ENCODE results near the gene CYP27B1. TPM values are rescaled to one million over a fixed set of nuclear protein-coding genes. Genes with fewer than 3 reads are reported as not detected.

CYP27B1 gene
- total and polyA plus RNA-seq, 2 experiments from 2014 or later = 1.1 to 2.7 TPM

DNA sequence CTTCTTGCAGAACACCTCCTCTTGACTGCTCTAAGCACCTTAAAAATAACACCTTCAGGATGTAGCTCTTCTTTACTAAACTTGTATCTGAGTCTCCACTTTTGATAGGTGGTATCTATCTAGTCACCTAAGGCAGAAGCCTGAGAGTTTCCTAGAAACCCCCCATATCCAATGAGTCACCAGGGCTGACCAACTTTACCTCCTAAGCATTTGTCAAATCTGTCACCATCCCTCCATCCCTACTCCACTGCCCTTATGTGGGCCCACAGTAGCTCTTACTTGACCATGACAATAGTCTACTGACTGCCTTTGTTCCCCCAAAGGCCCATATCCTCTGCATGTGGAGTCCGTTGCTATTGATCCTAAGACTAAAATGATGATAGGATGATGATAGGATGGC is 35.7 kb upstream of the CYP27B1 start (continued):
- TF ChIP-seq, protein P1, sequence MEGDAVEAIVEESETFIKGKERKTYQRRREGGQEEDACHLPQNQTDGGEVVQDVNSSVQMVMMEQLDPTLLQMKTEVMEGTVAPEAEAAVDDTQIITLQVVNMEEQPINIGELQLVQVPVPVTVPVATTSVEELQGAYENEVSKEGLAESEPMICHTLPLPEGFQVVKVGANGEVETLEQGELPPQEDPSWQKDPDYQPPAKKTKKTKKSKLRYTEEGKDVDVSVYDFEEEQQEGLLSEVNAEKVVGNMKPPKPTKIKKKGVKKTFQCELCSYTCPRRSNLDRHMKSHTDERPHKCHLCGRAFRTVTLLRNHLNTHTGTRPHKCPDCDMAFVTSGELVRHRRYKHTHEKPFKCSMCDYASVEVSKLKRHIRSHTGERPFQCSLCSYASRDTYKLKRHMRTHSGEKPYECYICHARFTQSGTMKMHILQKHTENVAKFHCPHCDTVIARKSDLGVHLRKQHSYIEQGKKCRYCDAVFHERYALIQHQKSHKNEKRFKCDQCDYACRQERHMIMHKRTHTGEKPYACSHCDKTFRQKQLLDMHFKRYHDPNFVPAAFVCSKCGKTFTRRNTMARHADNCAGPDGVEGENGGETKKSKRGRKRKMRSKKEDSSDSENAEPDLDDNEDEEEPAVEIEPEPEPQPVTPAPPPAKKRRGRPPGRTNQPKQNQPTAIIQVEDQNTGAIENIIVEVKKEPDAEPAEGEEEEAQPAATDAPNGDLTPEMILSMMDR (conservative IDR thresholded peaks at IDR 0.05; ENCODE audit: low read depth in 2 of 2) = no peak
- TF ChIP-seq EZH2 (IDR thresholded peaks at IDR 0.05; ENCODE audit: low read depth, unreplicated experiment) (no peak), STAT1 (IDR thresholded peaks at IDR 0.05; ENCODE audit: unreplicated experiment) (no peak), JUNB (IDR thresholded peaks at IDR 0.05; ENCODE audit: unreplicated experiment) (no peak), ZNF331 (CRISPR knock-in tag; IDR thresholded peaks at IDR 0.05; ENCODE audit: low read depth) (no peak)
- TF ChIP-seq, protein P2, sequence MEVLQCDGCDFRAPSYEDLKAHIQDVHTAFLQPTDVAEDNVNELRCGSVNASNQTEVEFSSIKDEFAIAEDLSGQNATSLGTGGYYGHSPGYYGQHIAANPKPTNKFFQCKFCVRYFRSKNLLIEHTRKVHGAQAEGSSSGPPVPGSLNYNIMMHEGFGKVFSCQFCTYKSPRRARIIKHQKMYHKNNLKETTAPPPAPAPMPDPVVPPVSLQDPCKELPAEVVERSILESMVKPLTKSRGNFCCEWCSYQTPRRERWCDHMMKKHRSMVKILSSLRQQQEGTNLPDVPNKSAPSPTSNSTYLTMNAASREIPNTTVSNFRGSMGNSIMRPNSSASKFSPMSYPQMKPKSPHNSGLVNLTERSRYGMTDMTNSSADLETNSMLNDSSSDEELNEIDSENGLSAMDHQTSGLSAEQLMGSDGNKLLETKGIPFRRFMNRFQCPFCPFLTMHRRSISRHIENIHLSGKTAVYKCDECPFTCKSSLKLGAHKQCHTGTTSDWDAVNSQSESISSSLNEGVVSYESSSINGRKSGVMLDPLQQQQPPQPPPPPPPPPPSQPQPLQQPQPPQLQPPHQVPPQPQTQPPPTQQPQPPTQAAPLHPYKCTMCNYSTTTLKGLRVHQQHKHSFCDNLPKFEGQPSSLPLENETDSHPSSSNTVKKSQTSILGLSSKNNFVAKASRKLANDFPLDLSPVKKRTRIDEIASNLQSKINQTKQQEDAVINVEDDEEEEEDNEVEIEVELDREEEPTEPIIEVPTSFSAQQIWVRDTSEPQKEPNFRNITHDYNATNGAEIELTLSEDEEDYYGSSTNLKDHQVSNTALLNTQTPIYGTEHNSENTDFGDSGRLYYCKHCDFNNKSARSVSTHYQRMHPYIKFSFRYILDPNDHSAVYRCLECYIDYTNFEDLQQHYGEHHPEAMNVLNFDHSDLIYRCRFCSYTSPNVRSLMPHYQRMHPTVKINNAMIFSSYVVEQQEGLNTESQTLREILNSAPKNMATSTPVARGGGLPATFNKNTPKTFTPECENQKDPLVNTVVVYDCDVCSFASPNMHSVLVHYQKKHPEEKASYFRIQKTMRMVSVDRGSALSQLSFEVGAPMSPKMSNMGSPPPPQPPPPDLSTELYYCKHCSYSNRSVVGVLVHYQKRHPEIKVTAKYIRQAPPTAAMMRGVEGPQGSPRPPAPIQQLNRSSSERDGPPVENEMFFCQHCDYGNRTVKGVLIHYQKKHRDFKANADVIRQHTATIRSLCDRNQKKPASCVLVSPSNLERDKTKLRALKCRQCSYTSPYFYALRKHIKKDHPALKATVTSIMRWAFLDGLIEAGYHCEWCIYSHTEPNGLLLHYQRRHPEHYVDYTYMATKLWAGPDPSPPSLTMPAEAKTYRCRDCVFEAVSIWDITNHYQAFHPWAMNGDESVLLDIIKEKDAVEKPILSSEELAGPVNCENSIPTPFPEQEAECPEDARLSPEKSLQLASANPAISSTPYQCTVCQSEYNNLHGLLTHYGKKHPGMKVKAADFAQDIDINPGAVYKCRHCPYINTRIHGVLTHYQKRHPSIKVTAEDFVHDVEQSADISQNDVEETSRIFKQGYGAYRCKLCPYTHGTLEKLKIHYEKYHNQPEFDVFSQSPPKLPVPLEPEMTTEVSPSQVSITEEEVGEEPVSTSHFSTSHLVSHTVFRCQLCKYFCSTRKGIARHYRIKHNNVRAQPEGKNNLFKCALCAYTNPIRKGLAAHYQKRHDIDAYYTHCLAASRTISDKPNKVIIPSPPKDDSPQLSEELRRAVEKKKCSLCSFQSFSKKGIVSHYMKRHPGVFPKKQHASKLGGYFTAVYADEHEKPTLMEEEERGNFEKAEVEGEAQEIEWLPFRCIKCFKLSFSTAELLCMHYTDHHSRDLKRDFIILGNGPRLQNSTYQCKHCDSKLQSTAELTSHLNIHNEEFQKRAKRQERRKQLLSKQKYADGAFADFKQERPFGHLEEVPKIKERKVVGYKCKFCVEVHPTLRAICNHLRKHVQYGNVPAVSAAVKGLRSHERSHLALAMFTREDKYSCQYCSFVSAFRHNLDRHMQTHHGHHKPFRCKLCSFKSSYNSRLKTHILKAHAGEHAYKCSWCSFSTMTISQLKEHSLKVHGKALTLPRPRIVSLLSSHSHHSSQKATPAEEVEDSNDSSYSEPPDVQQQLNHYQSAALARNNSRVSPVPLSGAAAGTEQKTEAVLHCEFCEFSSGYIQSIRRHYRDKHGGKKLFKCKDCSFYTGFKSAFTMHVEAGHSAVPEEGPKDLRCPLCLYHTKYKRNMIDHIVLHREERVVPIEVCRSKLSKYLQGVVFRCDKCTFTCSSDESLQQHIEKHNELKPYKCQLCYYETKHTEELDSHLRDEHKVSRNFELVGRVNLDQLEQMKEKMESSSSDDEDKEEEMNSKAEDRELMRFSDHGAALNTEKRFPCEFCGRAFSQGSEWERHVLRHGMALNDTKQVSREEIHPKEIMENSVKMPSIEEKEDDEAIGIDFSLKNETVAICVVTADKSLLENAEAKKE (CRISPR knock-in tag; IDR thresholded peaks at IDR 0.05) = no peak

- H4K20me1 ChIP-seq (replicated peaks; ENCODE audit: insufficient read depth) = peaks cover 4% of the 10 kb centered on the region; the same call in 1 of the 2 replicates
- H3K27ac ChIP-seq (ENCODE audit: low read depth) = no peak overlapping the region
- H3K79me2 ChIP-seq (replicated peaks; ENCODE audit: insufficient read depth) = no peaks in the 10 kb centered on the region
- no peaks in the 10 kb centered on the region for H3K9me2 ChIP-seq (ENCODE audit: insufficient read depth)
- ATAC-seq (no peak), DNase-seq (ENCODE audit: low spot score) (no peak)
- Mint-ChIP-seq H3K27me3 (ENCODE audit: insufficient read depth, low read depth, poor library complexity) (peaks cover 2% of the 10 kb centered on the region), H3K9me3 (no peaks in the 10 kb centered on the region), H3K36me3 (ENCODE audit: low read depth) (peaks cover 15% of the 10 kb centered on the region), H3K27ac (no peak overlapping the region), H3K4me3 (no peak overlapping the region), H3K4me1 (no peaks in the 10 kb centered on the region)
- no peak overlapping the region for H3K4me2 ChIP-seq
- H3F3A ChIP-seq (replicated peaks; ENCODE audit: low read depth) = no peaks in the 10 kb centered on the region
- H3K4me3 ChIP-seq = no peak overlapping the region
- peaks cover 16% of the 10 kb centered on the region for H3K36me3 ChIP-seq (ENCODE audit: insufficient read depth)
- no peak overlapping the region for H2AFZ ChIP-seq
- H3K27me3 ChIP-seq (ENCODE audit: insufficient read depth) = no peaks in the 10 kb centered on the region
- H3K4me1 ChIP-seq (ENCODE audit: insufficient read depth) = peaks cover 2% of the 10 kb centered on the region; the same call in 1 of the 2 replicates
- TF ChIP-seq STAT1 (IDR thresholded peaks at IDR 0.05; ENCODE audit: unreplicated experiment) (no peak), ZNF114 (CRISPR knock-in tag; IDR thresholded peaks at IDR 0.05) (no peak)
- TF ChIP-seq, protein P3, sequence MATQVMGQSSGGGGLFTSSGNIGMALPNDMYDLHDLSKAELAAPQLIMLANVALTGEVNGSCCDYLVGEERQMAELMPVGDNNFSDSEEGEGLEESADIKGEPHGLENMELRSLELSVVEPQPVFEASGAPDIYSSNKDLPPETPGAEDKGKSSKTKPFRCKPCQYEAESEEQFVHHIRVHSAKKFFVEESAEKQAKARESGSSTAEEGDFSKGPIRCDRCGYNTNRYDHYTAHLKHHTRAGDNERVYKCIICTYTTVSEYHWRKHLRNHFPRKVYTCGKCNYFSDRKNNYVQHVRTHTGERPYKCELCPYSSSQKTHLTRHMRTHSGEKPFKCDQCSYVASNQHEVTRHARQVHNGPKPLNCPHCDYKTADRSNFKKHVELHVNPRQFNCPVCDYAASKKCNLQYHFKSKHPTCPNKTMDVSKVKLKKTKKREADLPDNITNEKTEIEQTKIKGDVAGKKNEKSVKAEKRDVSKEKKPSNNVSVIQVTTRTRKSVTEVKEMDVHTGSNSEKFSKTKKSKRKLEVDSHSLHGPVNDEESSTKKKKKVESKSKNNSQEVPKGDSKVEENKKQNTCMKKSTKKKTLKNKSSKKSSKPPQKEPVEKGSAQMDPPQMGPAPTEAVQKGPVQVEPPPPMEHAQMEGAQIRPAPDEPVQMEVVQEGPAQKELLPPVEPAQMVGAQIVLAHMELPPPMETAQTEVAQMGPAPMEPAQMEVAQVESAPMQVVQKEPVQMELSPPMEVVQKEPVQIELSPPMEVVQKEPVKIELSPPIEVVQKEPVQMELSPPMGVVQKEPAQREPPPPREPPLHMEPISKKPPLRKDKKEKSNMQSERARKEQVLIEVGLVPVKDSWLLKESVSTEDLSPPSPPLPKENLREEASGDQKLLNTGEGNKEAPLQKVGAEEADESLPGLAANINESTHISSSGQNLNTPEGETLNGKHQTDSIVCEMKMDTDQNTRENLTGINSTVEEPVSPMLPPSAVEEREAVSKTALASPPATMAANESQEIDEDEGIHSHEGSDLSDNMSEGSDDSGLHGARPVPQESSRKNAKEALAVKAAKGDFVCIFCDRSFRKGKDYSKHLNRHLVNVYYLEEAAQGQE (IDR thresholded peaks at IDR 0.05; ENCODE audit: unreplicated experiment) = no peak
These were observed 34.1 kb upstream of the CYP27B1 start for GRCh38 chr12:57800965-57801364.
